ENCODE results near the gene CERS3. TPM values are rescaled to one million over a fixed set of nuclear protein-coding genes. Genes with fewer than 3 reads are reported as not detected.

CERS3 gene
- total RNA-seq, 1 donor, result 0.73 TPM

- peaks cover 54% of the 10 kb centered on the region for H3K4me1 ChIP-seq (ENCODE audit: insufficient read depth, low read length)
- no peaks in the 10 kb centered on the region for H3K9me3 ChIP-seq (ENCODE audit: low read depth, low read length)
- H3K4me3 ChIP-seq (ENCODE audit: low read length), result no peak overlapping the region
- peaks cover 5% of the 10 kb centered on the region for H3K27me3 ChIP-seq (ENCODE audit: insufficient read depth, low read length)
These were observed 13.0 kb downstream of the CERS3 start for GRCh38 chr15:100515758-100516157.

GRCh38 chr15:100508641-100509300 lies 20.0 kb downstream of the CERS3 start:
- H3K4me1 ChIP-seq (ENCODE audit: insufficient read depth, low read length), result no peaks in the 10 kb centered on the region
- no peak overlapping the region for H3K4me3 ChIP-seq (ENCODE audit: low read length)
- peaks cover 6% of the 10 kb centered on the region for H3K27me3 ChIP-seq (ENCODE audit: insufficient read depth, low read length)
- H3K9me3 ChIP-seq (ENCODE audit: low read depth, low read length), result no peaks in the 10 kb centered on the region

DNA sequence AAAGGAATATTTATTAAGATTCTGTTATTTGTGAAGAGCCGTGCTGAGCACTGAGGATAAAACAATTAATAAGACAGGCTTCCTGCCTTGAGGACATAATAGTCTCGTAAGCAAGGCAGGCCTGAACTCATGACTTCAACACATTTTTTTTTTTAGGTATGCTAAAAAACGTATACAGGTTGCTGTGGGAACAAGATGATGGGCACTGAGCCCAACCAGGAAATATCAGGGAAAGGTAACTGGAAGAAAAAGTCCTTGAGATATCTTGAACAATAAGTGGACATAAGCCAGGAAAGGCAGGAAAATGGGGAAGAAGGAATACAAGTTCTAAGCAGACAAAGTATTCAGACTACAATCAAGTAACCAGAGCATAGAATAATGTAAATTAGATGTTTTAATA lies 26.1 kb downstream of the CERS3 start:
- Histone ChIP-seq H3K4me3 (ENCODE audit: low read length) (no peak overlapping the region), H3K4me1 (ENCODE audit: insufficient read depth, low read length) (no peaks in the 10 kb centered on the region), H3K27me3 (ENCODE audit: insufficient read depth, low read length) (peaks cover 2% of the 10 kb centered on the region), H3K9me3 (ENCODE audit: low read depth, low read length) (no peaks in the 10 kb centered on the region)

- Histone ChIP-seq H3K4me3 (ENCODE audit: low read length) (no peak overlapping the region), H3K9me3 (ENCODE audit: low read depth, low read length) (no peaks in the 10 kb centered on the region), H3K4me1 (ENCODE audit: insufficient read depth, low read length) (no peaks in the 10 kb centered on the region), H3K27me3 (ENCODE audit: insufficient read depth, low read length) (no peaks in the 10 kb centered on the region)
These were observed 27.6 kb downstream of the CERS3 start for GRCh38 chr15:100501117-100501516.

DNA sequence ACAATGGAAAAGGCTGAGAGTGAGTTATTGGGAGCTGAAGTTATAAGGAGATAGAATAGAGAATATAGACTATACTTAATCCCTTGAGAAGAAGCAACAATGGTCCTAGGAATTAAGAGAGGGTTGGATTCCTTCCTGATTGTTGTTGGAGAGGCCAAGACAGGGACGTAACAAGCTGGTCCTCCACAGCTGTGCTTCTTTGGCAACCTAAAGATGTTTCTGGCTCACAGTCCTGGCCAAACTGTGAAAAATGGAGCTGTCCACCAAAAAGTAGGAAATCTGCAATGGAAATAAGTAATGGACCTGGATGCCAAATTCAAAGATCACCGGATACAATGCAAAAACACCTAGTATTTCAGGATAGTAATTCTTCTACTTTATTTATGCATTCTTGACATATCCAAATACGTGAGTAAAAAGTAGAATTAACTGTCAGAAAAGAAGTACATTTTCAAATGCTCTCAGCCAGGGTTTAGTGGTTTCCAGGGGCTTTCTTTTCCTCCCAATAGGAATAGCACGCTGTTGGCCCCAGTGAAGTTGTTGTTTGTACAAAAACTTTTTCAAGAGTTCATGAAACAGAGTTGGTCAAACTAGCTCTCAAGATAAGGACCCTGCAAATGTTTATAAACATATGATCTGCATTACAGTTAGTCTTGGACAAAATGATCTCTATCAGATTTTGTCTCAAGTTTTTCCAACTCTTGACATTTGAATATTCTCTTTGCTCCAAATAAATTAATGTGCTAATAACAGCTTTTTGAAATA lies 28.3 kb downstream of the CERS3 start:
- Histone ChIP-seq H3K9me3 (ENCODE audit: low read depth, low read length) (no peaks in the 10 kb centered on the region), H3K4me1 (ENCODE audit: insufficient read depth, low read length) (no peaks in the 10 kb centered on the region), H3K27me3 (ENCODE audit: insufficient read depth, low read length) (peaks cover 4% of the 10 kb centered on the region), H3K4me3 (ENCODE audit: low read length) (no peak overlapping the region)

- H3K27me3 ChIP-seq (ENCODE audit: insufficient read depth, low read length), result peaks cover 21% of the 10 kb centered on the region
- H3K9me3 ChIP-seq (ENCODE audit: low read depth, low read length), result peaks cover 4% of the 10 kb centered on the region
- no peak overlapping the region for H3K4me3 ChIP-seq (ENCODE audit: low read length)
- no peaks in the 10 kb centered on the region for H3K4me1 ChIP-seq (ENCODE audit: insufficient read depth, low read length)
These were observed 32.9 kb downstream of the CERS3 start for GRCh38 chr15:100495861-100496260.

DNA sequence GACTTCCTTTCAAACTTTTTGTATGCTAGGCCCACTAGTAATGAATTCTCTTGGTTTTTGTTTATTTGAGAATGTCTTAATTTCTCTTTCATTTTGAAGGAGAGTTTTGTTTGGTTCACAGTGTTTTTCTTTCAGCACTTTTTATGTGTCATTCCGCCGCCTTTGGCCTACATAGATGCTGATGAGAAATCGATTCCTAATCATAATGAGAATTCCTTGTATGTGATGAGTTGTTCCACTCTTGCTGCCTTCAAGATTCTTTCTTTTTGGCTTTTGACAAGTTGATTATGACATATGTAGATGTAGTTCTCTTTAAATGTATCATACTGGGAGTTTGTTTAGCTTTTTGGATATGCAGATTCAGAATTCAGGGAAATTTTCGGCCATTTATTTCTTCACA lies 35.5 kb downstream of the CERS3 start:
- Histone ChIP-seq H3K4me3 (ENCODE audit: low read length) (no peak overlapping the region), H3K27me3 (ENCODE audit: insufficient read depth, low read length) (peaks cover 21% of the 10 kb centered on the region), H3K4me1 (ENCODE audit: insufficient read depth, low read length) (no peaks in the 10 kb centered on the region), H3K9me3 (ENCODE audit: low read depth, low read length) (peaks cover 4% of the 10 kb centered on the region)

DNA sequence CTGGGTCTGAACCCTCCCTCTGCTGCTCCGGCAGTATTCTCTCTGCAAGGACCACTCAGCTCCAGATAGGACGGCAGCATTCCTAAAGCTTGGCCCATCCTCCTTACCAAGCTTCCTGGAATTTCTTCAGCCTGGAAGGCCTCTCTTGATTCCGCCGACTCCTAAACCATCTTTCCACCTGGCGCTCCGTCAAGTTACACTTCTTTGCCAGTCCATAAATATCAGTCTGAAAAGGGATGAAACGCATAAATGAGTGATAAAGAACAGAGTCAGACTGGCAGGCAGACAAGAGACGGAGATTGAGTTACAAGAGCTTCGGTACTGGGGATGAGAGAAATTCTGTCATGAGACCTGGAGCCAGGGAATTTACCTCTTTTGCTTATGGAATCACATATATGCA lies 44.3 kb downstream of the CERS3 start:
- no peaks in the 10 kb centered on the region for H3K4me1 ChIP-seq (ENCODE audit: insufficient read depth, low read length)
- H3K27me3 ChIP-seq (ENCODE audit: insufficient read depth, low read length), result no peaks in the 10 kb centered on the region
- H3K4me3 ChIP-seq (ENCODE audit: low read length), result no peak overlapping the region
- H3K9me3 ChIP-seq (ENCODE audit: low read depth, low read length), result peaks cover 5% of the 10 kb centered on the region

- Histone ChIP-seq H3K27me3 (ENCODE audit: insufficient read depth, low read length) (no peaks in the 10 kb centered on the region), H3K4me1 (ENCODE audit: insufficient read depth, low read length) (no peaks in the 10 kb centered on the region), H3K4me3 (ENCODE audit: low read length) (no peak overlapping the region), H3K9me3 (ENCODE audit: low read depth, low read length) (peaks cover 15% of the 10 kb centered on the region)
These were observed 45.4 kb downstream of the CERS3 start for GRCh38 chr15:100483370-100483769.

GRCh38 chr15:100476805-100477204 lies 51.9 kb downstream of the CERS3 start:
- H3K4me3 ChIP-seq (ENCODE audit: low read length), result no peak overlapping the region
- H3K9me3 ChIP-seq (ENCODE audit: low read depth, low read length), result peaks cover 35% of the 10 kb centered on the region
- H3K4me1 ChIP-seq (ENCODE audit: insufficient read depth, low read length), result no peaks in the 10 kb centered on the region
- no peaks in the 10 kb centered on the region for H3K27me3 ChIP-seq (ENCODE audit: insufficient read depth, low read length)

DNA sequence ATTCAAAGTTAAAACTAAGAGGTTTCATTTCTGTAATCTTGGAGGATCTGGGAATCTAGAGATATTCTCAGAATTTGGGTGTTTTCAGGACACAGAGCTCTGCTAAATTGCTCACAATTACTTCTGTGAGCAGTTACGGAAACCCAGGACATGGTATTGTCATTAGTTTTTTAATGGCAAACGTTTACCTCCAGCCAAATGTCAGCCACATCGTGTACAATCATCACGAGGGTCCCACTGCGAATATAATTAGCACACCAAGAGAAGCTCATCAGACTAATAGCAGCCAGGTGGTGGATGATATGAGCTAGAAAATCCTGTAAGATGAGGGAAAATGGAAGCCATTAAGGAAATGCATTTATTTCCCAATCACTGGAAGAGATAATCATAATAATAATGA lies 56.0 kb downstream of the CERS3 start:
- Histone ChIP-seq H3K27me3 (ENCODE audit: insufficient read depth, low read length) (no peaks in the 10 kb centered on the region), H3K9me3 (ENCODE audit: low read depth, low read length) (peaks cover 13% of the 10 kb centered on the region), H3K4me1 (ENCODE audit: insufficient read depth, low read length) (no peaks in the 10 kb centered on the region), H3K4me3 (ENCODE audit: low read length) (no peak overlapping the region)

- Histone ChIP-seq H3K4me3 (ENCODE audit: low read length) (no peak overlapping the region), H3K27me3 (ENCODE audit: insufficient read depth, low read length) (no peaks in the 10 kb centered on the region), H3K4me1 (ENCODE audit: insufficient read depth, low read length) (no peaks in the 10 kb centered on the region), H3K9me3 (ENCODE audit: low read depth, low read length) (peaks cover 6% of the 10 kb centered on the region)
These were observed 56.8 kb downstream of the CERS3 start for GRCh38 chr15:100471933-100472332.

DNA sequence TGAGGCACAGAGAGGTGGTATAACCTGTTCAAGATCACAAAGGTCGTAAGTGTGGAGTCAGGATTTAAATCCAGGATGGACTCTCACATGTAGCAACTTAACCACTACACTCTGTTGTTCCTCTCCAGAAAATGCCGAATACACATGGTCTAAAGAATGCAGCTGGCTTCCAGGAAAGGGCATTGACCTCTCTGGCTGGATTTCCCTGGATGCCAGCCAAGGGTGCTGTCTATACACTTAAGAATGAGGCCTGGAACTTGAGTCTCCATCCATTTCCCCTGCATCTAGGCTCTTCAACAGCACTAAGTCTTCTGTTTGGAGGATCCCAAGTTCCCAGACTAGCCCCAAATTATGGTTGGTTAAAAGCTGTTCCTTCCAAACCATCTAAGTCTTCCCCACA lies 60.5 kb downstream of the CERS3 start:
- H3K27me3 ChIP-seq (ENCODE audit: insufficient read depth, low read length), result no peaks in the 10 kb centered on the region
- no peak overlapping the region for H3K4me3 ChIP-seq (ENCODE audit: low read length)
- H3K9me3 ChIP-seq (ENCODE audit: low read depth, low read length), result peaks cover 1% of the 10 kb centered on the region
- no peaks in the 10 kb centered on the region for H3K4me1 ChIP-seq (ENCODE audit: insufficient read depth, low read length)

DNA sequence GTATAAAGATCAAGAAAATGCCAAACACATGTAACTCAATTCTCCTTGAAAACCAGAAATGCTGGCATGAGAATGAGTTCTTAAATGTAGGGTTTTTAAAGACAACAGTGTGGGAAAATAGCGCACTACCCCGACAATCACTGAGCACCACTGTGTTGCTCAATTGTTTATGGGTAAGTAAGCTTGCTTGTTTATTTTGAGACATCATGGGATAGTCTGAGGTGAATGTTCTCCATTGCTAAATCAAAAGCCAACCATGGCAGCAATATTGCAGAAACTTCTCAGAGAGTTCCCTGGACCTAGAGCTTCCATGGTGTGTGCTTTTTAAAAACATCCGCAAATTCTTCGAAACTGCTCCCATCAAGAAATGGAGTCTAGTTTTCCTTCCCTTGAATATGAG lies 62.7 kb downstream of the CERS3 start:
- H3K4me3 ChIP-seq (ENCODE audit: low read length), result no peak overlapping the region

DNA sequence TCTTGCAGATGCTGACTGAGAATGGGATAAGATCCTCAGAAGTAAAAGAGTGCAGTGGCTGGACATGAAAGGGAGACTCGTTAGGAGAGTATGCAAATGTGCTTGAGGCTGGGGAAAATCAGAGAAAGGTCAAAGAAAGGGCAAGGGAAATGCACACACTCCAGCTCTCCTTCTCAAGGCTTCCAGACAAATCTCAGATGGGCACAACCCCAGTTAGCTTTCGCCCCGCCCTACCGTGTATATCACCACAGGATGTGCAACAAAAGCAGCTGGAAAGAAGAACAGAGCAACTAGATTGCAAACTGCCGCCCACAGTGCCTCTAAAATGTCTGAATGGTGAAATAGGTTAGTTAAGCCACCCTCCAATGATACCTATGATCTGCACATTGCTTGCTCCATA lies 63.9 kb downstream of the CERS3 start:
- H3K4me3 ChIP-seq (ENCODE audit: low read length), result no peak overlapping the region
- H3K4me1 ChIP-seq (ENCODE audit: insufficient read depth, low read length), result no peaks in the 10 kb centered on the region
- H3K9me3 ChIP-seq (ENCODE audit: low read depth, low read length), result no peaks in the 10 kb centered on the region
- H3K27me3 ChIP-seq (ENCODE audit: insufficient read depth, low read length), result no peaks in the 10 kb centered on the region

More for the DNA sequence above, 62.7 kb downstream of the CERS3 start:
- Histone ChIP-seq H3K4me1 (ENCODE audit: insufficient read depth, low read length) (no peaks in the 10 kb centered on the region), H3K27me3 (ENCODE audit: insufficient read depth, low read length) (no peaks in the 10 kb centered on the region), H3K9me3 (ENCODE audit: low read depth, low read length) (no peaks in the 10 kb centered on the region)

GRCh38 chr15:100464256-100464655 lies 64.5 kb downstream of the CERS3 start:
- Histone ChIP-seq H3K9me3 (ENCODE audit: low read depth, low read length) (peaks cover 2% of the 10 kb centered on the region), H3K4me3 (ENCODE audit: low read length) (no peak overlapping the region), H3K4me1 (ENCODE audit: insufficient read depth, low read length) (no peaks in the 10 kb centered on the region), H3K27me3 (ENCODE audit: insufficient read depth, low read length) (no peaks in the 10 kb centered on the region)
